GM19395 (cell line): Measurements from ENCODE around the gene PRICKLE2.

Source experiments
- ATAC-seq: cut with Tn5 transposase; IDR thresholded peaks from one replicate; pipeline ENCODE4 v1.9.1; 2021; ENCODE audit warnings: mild to moderate bottlenecking, moderate library complexity; ENCODE audit not compliant: unreplicated experiment

The PRICKLE2 gene

DNA sequence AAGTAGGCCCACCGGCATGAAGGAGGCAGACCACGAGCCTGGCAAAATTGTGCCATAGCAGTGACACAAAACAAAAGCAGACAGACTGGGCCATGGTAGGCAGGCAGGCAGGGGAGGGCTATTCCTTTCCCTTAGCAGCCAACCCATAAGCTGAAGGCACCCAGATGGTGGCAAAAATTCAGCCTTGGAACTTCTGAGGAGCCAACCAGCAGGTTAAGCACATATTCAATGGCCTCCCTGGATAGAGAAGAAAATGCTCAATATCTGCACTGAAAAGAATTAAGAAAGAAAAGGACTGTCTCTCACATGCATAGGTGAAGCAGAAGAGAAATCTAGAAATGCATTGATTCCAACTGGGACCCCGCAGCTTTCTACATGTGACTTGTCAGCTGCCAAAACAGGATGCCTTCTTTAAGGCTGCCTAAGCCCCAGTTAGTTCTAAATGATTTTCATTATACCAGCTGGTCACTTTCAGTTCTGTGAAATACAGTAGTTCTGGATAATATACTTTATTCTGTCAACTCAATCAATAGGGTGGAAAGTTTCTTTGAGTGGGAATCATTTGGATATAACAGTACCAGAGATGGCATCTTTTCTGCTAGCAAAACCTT is 2.7 kb downstream of the PRICKLE2 start:
- ATAC-seq, result no peak

DNA sequence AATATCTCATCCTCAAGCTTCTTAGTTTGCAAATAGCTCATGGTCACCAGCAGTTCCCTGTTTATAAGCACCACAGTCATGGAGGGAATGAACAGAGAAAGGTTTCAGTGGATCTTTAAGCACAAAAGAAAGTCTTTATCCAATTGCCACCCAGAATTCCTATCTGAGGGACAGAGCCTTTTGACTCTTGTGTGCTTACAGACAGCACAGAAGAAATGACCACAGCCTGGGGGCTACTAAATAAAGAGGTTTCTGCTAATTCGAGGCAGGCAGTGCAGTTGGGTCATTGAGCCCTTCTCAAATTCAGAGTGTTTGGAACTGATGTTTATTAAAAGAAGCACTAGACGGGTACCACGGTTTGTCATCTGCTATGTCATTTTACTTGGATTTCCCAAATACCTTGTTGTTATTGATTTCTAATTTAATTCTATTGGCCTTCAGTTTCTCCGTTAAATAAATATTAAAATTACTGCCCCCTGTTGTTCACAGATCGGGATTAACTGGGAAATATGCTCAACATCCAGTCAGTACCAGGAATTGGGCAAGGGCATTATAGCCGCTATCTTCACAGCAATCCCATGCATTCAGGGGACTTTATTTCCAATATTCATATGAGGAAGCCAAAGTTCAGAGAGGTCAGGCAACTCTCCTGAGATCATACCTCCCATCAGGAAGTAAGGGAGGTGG is 3.6 kb downstream of the PRICKLE2 start:
- ATAC-seq, result no peak

DNA sequence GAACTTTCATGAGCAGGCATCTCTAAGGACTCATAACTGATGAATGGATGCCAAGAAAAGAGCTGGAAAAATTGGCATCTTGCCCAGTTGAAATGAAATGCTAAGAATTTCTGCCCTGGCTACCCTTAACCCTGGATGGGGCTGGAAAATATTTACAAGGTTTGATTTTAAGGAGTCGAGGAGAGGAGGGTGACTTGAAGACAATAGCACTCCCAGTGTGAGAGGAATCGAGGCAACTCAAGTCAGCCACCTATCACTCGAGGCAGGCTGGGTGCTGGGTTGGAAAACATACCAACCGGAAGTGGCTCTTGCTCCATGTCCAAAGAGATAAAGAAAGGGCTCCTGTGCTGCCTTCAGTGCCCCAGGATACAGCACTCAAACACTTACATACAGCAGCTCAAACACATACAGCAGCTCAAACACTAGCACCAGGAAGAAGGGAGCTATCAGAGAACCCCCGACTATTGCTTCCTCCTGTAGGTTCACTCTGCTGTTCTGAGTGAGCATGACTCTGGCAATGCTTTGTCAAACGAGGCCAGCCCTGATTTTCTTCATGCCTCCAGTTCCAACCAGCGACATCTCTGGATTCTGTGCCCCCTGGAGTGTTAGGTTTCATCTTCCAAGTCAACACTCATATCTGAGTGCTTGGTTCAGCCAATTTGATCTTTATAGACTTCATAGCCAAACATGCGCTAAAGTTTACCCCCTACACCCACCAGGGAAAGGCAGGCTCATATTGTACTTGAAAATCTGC is 4.9 kb downstream of the PRICKLE2 start:
- no peak for ATAC-seq

DNA sequence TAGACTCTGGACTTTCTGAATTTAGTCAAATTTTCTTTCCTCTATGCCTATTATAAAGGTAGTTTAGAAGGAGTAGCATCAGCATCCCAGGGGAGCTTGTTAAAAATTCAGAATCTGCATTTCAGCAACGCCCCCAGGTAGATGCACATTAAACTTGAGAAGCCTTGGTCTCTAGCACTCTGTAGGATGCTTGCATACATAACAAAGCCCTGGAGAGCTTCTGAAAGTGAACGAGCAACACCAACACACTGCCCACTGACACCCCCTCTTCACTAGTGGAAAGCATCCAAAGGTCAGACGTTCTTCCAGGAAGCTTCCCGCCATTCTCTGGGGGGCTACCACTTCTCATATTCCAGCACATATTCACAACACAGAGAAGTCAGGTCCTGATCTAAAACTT is 6.5 kb downstream of the PRICKLE2 start:
- ATAC-seq, result no peak

DNA sequence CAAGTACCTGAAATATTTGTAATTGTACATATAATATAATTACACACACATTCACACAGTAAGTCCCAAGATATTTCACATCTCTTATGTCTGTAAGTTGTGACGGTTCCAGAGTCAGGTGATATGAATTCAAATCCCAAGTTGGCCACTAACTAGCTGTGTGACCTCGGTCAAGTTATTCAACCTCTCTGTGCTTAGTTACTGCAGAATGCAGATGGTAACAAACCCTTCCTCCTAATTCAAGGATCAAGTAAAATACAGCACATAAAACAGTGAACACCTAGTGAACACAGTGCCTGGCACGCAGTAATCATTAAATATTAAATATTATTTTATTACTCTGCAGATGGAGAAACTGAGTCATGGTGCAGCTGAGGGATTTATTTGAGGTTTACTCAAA is 6.9 kb downstream of the PRICKLE2 start:
- ATAC-seq, result no peak

DNA sequence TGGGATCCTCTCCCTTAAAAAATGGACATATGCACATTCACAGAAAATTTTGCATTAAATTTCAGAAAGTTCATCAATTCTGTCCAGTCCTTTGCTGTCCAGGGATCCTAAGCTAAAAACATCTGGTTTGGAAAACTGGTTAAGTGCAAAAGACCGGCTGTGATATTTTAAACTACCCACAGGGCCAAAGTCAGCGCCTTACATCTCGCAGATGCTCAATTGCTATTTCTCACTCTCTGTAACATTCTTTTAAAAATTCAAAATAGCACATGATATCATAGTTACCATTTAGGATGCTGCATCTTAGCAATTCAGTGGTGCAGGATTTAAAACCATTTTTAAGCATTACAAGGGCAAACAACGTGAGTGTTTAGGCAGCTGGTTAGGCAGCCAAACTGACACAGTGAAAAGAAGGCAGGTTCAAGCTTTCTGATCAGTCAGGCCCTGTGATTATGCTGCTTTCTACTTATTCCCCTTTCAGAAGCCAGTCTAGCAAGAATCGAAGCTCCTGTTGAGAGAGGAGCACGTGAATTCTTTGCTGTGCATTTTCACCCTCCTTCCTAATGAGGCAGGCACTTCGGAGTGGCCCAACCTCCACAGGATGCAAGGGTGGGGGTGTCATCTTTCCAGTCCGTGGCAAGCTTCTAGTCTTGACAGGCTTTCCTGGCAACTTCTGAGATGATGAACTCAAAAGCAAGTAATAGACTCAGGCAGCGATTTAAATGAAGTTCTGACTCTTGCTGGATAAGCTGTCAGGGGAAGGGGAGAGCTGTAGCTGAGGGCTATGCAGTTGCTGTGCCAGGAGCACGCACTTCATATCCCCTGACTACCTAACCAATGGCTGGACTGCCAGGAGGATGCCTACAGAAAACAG is 8.8 kb downstream of the PRICKLE2 start:
- no peak for ATAC-seq

DNA sequence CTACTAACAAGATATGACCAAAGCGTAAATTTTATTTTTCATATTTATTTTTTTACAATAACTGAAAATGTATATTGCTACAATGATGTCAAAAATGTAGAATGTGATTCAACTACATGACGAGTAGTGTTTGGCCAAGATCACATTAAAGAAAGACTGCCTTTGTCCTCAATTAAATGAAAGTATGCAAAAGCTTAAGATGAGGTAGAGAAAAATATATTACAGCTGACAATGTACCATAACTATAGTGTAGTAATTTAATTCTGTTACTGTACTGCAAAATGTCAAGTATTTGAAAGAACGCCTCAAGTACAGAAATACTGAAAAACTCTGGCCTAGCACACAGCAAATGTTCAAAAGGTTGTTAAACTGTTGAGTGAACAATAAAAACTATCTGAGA is 9.7 kb downstream of the PRICKLE2 start:
- no peak for ATAC-seq

DNA sequence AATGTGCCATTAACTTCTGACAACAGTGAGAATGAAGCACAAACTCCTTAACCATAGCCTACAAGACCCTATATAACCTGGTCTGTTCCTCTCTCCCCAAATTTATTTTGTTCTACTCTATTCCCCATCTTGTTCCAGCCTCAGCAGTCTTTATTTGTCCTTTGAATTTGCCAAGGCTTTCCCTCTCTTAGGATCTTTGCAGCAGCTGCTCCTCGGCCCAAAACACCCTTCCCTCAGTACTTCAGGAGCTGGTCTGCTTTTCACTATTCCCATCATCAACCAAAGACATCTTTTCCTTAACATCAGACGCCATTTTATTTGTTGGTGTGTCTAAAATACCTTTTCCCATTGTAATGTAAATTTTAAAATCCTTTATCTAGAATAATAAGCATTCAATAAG is 10.2 kb downstream of the PRICKLE2 start:
- no peak for ATAC-seq

DNA sequence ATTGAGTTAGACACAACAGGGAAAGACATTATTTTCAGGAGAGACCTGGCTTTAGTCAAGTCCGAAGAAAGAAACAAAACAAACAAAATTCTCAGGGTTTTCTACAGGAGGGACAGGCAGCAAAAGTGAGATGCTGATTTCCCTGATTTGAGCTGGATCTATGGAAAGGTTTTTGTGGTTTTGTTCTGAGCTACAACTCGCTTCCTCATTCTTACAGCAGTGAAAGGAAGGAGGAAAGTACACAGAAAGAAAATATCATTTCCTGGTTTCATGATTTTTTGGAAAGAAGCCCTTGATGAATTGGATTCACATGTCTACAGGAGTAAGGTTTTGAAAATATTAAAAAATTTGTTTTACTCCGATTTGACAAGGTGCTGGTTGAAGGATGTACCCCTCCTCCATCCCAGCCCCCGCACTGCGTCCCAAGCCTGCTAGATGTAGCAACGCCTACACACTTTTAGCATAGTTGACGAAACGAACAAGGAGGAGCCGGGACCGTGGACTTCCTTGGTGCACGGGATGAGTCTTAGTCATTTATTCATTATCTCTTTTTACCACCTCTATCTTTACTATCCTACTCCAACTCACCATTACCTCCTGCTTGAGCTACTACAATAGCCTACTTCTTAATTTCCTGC is 10.8 kb downstream of the PRICKLE2 start:
- no peak for ATAC-seq

DNA sequence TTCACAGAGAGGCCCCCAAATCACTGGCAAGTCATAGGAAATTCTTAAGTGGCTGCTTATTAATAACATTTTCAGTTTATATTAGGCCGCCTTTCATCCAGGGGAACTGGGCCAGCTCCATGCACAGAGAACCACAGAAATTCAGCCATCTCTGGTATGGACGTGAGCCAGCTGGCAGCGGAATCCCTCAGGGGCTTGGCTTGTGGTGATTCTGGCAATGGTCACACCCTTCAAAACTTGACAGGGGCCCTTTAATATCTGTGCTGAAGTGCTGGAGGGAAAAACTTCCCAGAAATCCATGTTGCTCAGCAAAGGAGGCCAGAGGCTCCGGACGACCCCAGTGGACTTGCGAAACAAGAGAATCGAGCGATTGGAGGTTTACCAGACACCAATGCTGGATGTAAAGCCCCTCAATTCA is 11.3 kb downstream of the PRICKLE2 start:
- ATAC-seq, result no peak

DNA sequence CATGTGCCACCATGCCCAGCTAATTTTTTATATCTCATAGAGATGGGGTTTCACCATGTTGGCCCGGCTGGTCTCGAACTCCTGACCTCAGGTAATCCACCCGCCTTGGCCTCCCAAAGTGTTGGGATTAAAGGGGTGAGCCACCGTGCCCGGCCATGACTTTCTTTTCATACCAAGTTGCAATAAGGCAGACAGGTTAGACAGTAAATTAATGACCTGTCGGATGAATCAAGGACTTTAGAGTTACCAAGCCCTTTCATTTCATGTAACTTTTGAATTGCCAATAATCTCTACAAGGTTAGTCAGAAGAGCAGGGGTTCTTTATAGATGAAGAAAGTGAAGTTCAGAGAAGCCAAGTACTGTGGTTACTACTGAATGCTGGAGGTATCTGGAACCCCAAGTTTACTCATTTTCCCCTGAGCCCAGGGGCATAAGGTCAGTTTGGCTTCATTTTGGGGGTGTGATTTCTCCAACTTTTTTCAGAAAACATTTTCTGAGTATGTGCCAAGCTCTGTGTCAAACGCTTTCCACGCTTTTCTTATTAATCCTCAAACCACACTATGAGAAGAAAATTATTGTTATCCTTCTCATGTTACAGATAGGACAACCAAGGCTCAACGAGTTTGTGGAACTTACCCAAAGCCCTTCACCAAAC is 11.9 kb downstream of the PRICKLE2 start:
- ATAC-seq, result no peak

DNA sequence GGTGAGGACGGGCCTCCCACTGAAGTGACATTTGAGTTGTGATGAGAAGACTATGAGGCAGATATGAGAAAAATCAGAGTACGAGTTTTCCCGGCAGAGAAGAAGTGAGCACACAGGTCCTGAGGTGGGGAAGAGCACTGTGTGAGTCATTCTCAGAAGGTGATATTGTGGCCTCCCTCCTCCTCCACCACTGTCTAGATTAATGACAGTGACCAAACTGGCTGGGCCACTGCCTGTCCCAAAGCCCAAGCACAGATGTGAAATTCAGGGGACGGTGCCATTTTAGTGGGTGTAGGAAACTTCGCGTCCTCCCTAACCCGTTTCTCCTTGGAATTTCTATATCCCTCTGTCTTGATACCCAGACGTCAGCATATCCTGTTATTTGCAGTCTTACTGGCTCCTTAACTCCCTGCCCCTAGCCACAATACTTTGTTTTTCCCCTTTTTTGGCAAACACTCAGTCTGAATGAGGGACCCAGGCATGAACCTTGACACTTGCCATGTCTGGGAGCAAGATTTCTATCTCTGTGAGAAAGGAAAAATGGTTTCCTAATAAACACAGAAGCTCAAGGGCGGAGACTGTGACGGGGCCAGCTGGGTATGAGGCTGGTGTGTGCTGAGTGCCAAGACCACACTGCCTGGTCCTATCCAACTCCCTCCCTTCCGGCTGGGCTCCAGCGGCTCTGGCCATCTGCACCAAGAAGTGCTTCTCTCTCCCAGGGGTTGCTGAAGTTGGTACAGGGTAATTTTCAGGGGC is 15.2 kb downstream of the PRICKLE2 start:
- ATAC-seq, result no peak

DNA sequence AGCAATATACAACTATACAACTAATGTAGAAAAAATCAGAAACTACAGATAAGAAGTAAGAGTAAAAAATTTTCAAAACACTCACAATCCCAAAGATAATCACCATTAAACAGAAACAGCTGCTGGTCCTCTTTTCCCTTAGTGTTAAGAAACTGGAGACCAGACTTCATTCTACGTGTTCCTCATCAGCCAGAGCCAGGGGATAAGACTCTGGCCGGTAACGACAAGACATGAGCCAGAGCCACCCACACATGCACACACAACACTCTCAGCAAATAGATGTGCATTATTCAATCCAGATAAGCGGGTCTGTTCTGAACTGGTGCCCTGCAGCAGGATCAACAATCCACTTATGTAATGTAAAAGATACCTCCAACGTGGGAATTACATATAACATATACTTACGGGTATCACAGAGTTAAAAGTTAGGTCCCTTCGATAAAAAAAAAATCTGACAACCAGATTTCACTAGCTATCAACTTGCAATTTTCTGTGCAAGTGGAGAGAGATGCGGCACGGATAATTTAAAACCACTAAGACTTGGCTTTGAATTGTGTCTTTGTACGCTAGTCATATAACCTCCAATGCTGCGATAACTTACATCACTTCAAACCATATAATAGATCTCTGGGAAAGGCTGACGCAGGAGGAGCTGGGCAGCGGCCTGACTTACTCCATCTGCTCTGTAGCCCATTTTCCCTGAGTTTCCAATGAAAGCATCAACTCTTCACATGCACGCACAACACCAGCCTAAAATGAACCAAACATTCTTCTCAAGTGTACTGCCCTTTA is 17.8 kb downstream of the PRICKLE2 start:
- ATAC-seq, result no peak

DNA sequence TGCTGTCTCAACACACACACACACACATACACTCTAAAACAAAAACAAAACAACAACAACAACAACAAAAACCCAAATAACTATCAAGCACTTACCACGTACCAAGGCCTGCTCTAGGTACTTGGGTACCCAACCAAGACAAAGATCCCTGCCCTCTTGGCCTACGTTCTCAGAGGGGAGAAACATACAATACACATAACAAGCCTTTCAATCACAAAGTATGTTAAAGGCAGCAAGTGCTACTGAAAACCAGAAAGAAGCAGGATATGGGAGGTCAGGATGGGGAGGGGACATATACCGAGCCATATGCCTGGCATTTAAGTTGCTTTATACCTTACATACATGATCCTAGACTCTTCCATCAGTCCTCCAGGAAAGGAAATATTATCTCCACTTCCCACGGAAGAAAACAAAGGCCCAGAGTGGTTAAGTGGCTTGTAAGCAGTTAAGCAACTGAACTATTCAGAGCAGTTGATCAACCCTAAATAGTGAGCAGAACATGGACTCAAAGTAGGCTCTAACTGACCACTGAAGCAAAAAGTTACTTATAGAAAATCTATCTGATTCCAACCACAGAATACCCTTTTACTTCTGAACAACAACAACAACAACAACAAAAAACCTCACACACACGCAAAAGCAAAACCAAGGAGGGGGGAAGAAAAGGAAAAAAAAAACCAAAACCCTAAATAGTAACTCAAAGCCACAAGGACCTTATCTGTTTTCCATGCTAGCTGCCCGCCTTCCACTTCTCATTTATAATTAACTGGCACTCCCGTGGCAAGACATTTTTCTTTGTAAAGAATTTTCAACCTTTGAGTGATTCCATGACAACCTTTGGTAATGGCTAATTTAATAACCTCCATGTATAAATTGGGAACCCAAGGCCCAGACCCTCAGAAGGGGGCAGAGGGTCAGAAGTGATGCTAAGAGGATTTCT is 21.0 kb downstream of the PRICKLE2 start:
- ATAC-seq, result no peak

DNA sequence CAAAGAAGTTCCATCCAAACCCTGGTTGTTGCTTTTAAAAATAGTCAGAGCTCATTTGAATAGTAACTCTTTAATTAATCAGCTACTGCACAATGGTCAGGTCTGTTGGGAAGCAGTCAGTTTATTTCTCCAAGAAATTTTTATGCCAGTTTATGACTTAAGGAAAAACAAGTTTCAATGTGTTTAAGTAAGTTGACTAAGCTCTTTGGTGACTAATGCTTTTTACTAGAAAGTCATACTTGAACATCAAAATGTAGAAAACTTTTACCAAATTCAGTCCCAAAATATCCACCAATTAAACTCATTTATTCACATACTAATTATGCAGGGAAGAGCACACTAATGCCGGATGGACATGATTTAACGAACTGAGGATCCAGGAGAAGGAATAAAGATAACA is 22.1 kb downstream of the PRICKLE2 start:
- no peak for ATAC-seq

DNA sequence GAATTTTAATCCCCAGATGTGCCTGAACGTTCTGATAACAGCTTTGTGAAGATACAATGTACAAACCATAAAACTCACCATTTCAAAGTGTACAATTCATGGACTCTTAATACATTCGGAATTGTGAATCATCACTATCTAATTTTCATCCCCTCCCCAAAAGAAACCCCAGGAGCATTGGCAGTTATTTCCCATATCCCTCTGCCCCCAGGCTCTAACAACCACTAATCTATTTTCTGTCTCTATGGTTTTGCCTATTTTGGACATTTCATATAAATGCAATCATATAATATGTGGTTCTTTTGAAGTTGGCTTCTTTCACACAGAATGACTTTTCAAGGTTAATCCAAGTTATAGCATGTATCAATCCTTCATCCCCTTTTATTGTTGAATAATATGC is 25.3 kb downstream of the PRICKLE2 start:
- no peak for ATAC-seq

DNA sequence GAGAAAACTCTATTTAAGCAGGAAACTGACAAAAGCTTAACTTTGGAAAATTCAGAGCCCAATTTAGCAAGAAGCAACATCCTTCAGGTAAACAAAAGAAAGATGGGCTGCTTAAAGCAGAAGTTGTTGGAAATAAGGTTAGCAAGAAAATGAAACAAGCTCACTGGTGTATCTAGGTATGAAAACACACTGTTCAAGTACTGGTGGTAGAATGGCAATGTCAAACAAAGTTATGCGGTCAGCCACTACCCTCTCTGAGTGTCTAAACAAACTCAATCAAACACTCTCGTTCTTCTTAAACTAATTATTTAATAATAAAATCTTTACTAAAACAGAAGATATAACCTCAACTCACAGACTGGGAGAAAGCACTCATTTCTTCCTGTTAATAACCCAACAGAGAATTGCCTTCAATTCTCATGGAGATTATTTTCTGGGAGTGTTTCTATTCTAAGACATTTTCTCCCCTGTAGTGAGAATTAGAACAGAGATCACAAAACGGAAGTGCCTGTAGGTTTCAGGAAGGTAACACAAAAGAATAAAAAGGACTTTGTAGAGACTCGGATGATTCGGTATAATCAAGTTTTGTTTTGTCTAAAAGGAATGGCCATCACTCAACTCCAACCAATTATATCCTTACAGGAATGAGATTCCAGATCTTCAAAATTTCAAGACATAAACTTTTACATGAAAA is 28.9 kb downstream of the PRICKLE2 start:
- no peak for ATAC-seq
